Measurements from ENCODE around the gene PLK1.

The PLK1 gene

DNA sequence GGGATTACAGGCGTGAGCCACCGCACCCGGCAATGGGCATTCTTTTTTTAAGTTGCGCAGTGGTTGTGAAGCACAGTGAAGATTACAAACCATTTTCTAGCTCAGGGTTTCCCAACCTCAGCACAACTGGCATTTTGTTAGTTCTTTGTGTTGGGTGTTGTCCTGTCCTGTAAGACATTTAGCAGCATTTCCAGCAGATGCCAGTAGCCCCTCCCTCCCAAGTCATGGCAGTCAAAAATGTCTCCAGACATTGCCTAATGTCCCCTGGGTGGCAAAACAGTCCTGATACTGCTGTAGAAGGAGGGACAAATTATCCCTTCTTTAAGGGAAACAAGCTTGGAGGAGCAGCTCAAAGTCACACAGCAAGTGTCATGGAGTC, 15.6 kb downstream of the PLK1 start:
- no peak for DNase-seq (ENCODE audit: extremely low read depth, low read depth)
- TF ChIP-seq CTCF (IDR thresholded peaks at IDR 0.05; ENCODE audit: low read depth, low read length): no peak

GRCh38 chr16:23694644-23695373, 16.1 kb downstream of the PLK1 start:
- DNase-seq (ENCODE audit: extremely low read depth, low read depth): no peak
- no peak for TF ChIP-seq CTCF (IDR thresholded peaks at IDR 0.05; ENCODE audit: low read depth, low read length)

DNA sequence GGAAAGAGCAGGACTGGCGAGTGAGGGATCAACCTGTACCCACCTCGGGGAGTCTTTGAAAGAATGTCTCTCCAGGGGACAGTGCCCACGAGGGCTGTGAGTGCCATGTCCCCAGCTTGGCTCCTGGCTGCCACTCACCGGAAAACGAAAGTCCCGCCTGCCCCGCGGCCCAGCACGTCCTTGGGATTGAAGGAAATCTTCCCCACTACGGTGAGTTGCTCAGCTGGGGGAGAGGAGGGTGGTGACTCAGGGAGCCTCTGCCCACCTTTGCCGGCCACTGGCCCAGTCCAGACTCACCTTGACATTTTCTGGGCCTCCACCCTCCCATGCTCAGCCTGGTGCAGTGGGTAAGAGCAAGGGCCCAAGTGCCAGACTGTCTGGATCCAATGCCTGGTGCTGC, 17.1 kb downstream of the PLK1 start:
- TF ChIP-seq CTCF (IDR thresholded peaks at IDR 0.05; ENCODE audit: low read depth, low read length): no peak
- no peak for DNase-seq (ENCODE audit: extremely low read depth, low read depth)

DNA sequence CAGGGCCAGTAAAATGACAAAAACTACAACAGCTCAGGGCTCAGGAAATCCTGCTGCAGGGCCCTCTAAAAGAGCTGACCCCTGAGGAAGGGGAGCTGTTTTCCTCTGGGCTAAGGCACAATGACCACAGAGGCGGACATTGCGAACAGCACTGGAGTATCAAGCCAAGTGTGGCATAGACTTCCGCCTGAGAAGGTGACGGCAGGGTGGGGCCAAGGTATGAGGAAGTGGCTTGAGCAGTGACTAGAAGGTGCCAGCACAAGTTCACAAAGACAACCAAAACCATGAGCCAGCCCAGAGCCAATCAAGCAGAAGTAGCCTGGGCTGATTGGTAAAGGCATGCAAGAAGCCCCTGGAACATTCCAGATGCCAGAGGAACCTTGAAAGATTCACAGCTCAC, 20.4 kb downstream of the PLK1 start:
- TF ChIP-seq CTCF (IDR thresholded peaks at IDR 0.05; ENCODE audit: low read depth, low read length): no peak
- DNase-seq (ENCODE audit: extremely low read depth, low read depth): no peak

GRCh38 chr16:23700093-23700492, 21.4 kb downstream of the PLK1 start:
- no peak for TF ChIP-seq CTCF (IDR thresholded peaks at IDR 0.05; ENCODE audit: low read depth, low read length)
- no peak for DNase-seq (ENCODE audit: extremely low read depth, low read depth)

- DNase-seq (ENCODE audit: extremely low read depth, low read depth): no peak
- TF ChIP-seq CTCF (IDR thresholded peaks at IDR 0.05; ENCODE audit: low read depth, low read length): no peak
Measured at GRCh38 chr16:23700509-23700908, 21.8 kb downstream of the PLK1 start.

GRCh38 chr16:23701045-23701444, 22.4 kb downstream of the PLK1 start:
- no peak for DNase-seq (ENCODE audit: extremely low read depth, low read depth)
- TF ChIP-seq CTCF (IDR thresholded peaks at IDR 0.05; ENCODE audit: low read depth, low read length): no peak
